GM06990 (cell line): ENCODE measurements around the gene GAL.

Experiments
- DNase-seq: peaks from one replicate; pipeline ENCODE4 v3.0.0-alpha.2; 2011; ENCODE audit not compliant: insufficient read length; ENCODE audit errors: extremely low read depth
- H3K27me3 ChIP-seq: replicated peaks from 2 replicates; pipeline ENCODE4 v1.6.0; 2011; ENCODE audit warnings: low read length; ENCODE audit not compliant: control insufficient read depth, insufficient read depth
- H3K36me3 ChIP-seq: 2 replicates; pipeline ENCODE4 v1.5.1; 2011; ENCODE audit warnings: low read length; ENCODE audit not compliant: control insufficient read depth, insufficient read depth
- H3K4me3 ChIP-seq: replicated peaks from 2 replicates; pipeline ENCODE4 v1.5.1; 2011; ENCODE audit warnings: low read depth, mild to moderate bottlenecking, control low read depth, low read length
- TF ChIP-seq, protein P1 (sequence below): IDR thresholded peaks from 2 replicates; pipeline ENCODE4 v1.5.1; 2011; ENCODE audit warnings: low read length, control low read depth, mild to moderate bottlenecking, inconsistent platforms; ENCODE audit not compliant: insufficient read depth, poor library complexity, severe bottlenecking

The GAL gene

DNA sequence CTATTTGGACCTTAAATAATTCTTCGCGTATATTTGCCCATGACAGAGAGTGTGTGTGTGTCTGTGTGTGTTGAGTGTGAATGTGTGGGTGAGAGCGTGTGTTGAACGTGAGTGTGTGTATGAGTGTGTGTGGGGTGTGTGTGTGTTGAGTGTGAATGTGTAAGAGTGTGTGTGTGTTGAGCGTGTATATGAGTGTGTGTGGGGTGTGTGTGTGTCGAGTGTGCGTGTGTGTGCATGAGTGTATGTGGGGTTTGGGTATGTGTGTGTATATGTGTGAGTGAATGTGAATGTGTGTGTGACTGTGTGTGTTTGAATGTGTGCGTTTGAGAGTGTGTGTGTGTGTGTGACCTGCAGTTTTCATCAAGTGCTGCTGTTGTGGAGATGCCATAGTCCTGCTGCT, 26.8 kb downstream of the GAL start:
- no peak for DNase-seq
- TF ChIP-seq, protein P1, sequence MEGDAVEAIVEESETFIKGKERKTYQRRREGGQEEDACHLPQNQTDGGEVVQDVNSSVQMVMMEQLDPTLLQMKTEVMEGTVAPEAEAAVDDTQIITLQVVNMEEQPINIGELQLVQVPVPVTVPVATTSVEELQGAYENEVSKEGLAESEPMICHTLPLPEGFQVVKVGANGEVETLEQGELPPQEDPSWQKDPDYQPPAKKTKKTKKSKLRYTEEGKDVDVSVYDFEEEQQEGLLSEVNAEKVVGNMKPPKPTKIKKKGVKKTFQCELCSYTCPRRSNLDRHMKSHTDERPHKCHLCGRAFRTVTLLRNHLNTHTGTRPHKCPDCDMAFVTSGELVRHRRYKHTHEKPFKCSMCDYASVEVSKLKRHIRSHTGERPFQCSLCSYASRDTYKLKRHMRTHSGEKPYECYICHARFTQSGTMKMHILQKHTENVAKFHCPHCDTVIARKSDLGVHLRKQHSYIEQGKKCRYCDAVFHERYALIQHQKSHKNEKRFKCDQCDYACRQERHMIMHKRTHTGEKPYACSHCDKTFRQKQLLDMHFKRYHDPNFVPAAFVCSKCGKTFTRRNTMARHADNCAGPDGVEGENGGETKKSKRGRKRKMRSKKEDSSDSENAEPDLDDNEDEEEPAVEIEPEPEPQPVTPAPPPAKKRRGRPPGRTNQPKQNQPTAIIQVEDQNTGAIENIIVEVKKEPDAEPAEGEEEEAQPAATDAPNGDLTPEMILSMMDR: no peak
- no peak overlapping the region for H3K4me3 ChIP-seq
- no peaks in the 10 kb centered on the region for H3K36me3 ChIP-seq
- no peaks in the 10 kb centered on the region; the same call in 1 of the 2 replicates for H3K27me3 ChIP-seq

DNA sequence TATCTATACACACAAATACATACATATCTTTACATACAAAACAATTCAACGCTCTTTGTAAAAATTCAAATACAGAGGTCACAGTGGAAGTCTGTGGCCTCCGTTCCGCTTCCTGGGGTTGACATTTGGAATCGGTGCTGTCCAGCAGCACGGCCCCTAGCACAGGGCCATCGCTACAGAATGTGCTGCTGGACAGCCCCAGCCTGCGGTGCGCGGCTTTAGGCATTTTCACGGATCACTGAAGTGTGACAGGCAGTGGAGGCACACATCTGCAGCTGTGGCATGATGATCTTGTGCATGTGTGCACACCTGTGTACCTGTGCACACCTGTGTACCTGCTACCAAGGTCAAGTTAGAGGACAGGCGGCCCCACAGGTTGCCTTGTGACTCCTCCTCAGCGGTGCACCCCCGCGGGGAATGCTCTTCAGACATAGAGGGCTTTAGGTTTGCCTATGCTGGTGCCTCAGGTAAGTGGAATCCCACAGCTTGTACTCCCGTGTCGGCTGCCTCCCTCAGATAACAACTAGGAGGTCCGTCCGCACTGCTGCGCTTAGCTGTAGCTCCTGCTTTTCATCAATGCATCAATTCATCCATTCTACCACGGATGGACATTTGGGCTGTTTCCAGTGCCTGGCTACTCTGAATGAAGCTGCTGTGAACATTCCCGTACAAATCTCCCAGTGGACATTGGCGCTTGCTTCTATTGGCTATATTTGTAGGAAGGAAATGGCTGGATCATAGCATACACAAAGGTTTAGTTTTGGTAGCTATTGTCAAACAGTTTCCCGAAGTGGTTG, 29.9 kb downstream of the GAL start:
- TF ChIP-seq, protein P1: no peak
- no peaks in the 10 kb centered on the region for H3K36me3 ChIP-seq
- DNase-seq: no peak
- H3K27me3 ChIP-seq: no peaks in the 10 kb centered on the region; the same call in 1 of the 2 replicates
- H3K4me3 ChIP-seq: no peak overlapping the region

DNA sequence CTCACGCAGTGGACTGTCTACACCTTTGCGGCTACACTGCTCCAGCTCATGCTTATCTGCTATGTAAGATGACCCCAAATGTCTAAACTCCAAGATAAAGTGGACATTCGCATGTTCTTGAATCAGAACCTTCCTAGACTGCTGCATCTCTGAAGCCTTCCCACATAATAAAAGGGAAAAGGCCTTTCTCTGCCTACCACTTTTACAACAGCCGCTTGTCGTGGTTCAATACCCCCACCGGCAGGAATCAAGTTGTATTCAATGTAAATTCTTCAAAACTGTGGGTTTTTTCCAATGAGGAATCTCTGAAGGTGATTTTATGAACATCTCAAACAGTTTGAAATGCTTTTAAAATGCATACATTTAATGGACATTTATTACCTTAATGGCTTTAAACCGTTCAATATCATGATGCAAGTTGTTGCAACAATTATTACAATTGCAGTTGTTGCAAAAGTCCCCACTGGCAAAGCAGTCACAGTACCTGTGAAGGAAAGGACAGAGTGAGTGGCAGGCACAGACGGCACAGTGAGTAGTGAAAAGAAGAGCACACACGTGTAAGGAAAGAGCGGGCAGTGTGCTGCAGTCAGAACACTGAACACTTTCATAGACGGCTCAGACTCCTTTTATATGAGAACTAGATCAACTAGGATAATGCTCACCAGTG, 31.2 kb downstream of the GAL start:
- no peak for DNase-seq
- H3K27me3 ChIP-seq: no peaks in the 10 kb centered on the region; the same call in 1 of the 2 replicates
- no peak overlapping the region for H3K4me3 ChIP-seq
- TF ChIP-seq, protein P1: no peak
- no peaks in the 10 kb centered on the region for H3K36me3 ChIP-seq

DNA sequence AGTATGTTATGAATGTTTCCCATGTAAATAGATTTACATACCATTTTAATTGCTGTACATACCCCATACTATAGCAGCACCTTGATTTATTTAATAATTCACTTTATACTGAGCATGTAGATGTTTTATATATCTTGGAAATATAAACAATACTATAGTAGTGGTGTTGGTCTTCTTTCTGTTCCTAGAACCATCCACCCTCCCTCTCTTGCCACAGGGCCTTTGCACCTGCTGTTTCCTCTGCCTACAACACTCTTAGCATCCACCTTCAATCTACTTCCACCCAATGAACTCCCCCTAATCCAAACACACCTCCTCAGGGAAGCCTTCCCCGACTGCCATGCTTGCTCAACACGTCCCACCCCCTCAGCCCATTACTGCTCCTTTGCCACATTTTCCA, 36.7 kb downstream of the GAL start:
- no peaks in the 10 kb centered on the region for H3K36me3 ChIP-seq
- TF ChIP-seq, protein P1: no peak
- no peak overlapping the region for H3K4me3 ChIP-seq
- no peak for DNase-seq
- H3K27me3 ChIP-seq: no peaks in the 10 kb centered on the region; the same call in none of the 2 replicates

DNA sequence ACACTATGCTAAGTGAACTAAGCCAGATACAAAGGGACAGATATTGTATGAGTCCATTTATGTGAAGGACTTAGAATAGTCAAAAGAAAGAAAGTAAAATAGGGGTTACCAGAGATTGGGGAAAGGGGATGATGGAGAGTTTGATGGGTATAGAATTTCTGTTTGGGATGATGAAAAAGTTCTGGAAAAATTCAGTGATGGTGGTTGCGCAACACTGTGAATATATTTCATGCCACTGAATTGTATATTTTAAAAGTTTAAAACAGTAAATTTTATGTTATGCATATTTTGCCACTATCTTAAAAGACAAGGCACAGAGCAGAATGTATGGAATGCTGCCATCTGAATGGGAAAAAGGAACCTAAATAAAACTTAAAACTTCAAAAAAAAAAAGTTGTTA, 37.8 kb downstream of the GAL start:
- no peaks in the 10 kb centered on the region; the same call in none of the 2 replicates for H3K27me3 ChIP-seq
- DNase-seq: no peak
- no peak overlapping the region for H3K4me3 ChIP-seq
- no peaks in the 10 kb centered on the region for H3K36me3 ChIP-seq
- TF ChIP-seq, protein P1: no peak
